ENCODE measurements around the gene ITGBL1. TPM values are rescaled to one million over a fixed set of nuclear protein-coding genes. Genes with fewer than 3 reads are reported as not detected.

ITGBL1 gene
- total and polyA plus RNA-seq, 2 experiments from 2014 or later = 0.29 TPM; not detected in 1

DNA sequence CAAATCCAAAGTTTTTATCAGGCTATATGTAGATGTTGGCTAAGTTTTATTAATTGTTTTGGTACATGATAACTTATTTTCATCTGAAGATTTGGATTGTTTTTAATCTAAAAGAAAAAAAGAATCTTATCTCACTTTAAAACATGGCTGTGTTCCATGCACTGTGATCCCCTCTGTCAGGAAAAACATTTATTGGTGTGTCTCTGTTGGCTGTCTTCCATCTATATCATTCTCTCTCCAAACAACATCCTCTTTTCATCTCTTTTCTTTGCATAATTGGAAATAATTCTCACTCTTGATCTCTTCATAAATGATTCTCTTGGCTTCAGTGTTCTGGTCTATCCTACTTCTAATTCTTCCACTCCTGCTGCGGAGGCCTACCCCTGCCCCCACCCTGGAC, 40.4 kb upstream of the ITGBL1 start:
- no peak overlapping the region for H3K4me3 ChIP-seq
- no peaks in the 10 kb centered on the region for H3K36me3 ChIP-seq (ENCODE audit: insufficient read depth)
- 0 out of 2 replicates have a peak overlapping the region, but pooled peaks have one; percentile 14 for H2AFZ ChIP-seq
- ATAC-seq (no peak), DNase-seq (ENCODE audit: low spot score) (no peak)
- H4K20me1 ChIP-seq (replicated peaks; ENCODE audit: insufficient read depth) = no peaks in the 10 kb centered on the region
- no peaks in the 10 kb centered on the region for H3K9me2 ChIP-seq (ENCODE audit: insufficient read depth)
- H3K4me1 ChIP-seq (ENCODE audit: insufficient read depth) = 0 out of 2 replicates have a peak, but pooled peaks cover 3% of the 10 kb centered on the region
- Mint-ChIP-seq H3K36me3 (ENCODE audit: low read depth) (no peaks in the 10 kb centered on the region), H3K4me1 (peaks cover 2% of the 10 kb centered on the region; the same call in 1 of the 3 replicates), H3K27ac (no peak overlapping the region), H3K9me3 (no peaks in the 10 kb centered on the region), H3K4me3 (no peak overlapping the region), H3K27me3 (ENCODE audit: insufficient read depth, low read depth, poor library complexity) (peaks cover 11% of the 10 kb centered on the region)
- no peaks in the 10 kb centered on the region for H3F3A ChIP-seq (replicated peaks; ENCODE audit: low read depth)
- H3K27ac ChIP-seq (ENCODE audit: low read depth) = no peak overlapping the region
- no peak overlapping the region for H3K4me2 ChIP-seq
- H3K79me2 ChIP-seq (replicated peaks; ENCODE audit: insufficient read depth) = no peaks in the 10 kb centered on the region
- H3K27me3 ChIP-seq (ENCODE audit: insufficient read depth) = peaks cover 29% of the 10 kb centered on the region
- no peak for TF ChIP-seq ZNF331 (CRISPR knock-in tag; IDR thresholded peaks at IDR 0.05; ENCODE audit: low read depth)
- no peak for TF ChIP-seq NANOG (IDR thresholded peaks at IDR 0.05; ENCODE audit: borderline replicate concordance)

DNA sequence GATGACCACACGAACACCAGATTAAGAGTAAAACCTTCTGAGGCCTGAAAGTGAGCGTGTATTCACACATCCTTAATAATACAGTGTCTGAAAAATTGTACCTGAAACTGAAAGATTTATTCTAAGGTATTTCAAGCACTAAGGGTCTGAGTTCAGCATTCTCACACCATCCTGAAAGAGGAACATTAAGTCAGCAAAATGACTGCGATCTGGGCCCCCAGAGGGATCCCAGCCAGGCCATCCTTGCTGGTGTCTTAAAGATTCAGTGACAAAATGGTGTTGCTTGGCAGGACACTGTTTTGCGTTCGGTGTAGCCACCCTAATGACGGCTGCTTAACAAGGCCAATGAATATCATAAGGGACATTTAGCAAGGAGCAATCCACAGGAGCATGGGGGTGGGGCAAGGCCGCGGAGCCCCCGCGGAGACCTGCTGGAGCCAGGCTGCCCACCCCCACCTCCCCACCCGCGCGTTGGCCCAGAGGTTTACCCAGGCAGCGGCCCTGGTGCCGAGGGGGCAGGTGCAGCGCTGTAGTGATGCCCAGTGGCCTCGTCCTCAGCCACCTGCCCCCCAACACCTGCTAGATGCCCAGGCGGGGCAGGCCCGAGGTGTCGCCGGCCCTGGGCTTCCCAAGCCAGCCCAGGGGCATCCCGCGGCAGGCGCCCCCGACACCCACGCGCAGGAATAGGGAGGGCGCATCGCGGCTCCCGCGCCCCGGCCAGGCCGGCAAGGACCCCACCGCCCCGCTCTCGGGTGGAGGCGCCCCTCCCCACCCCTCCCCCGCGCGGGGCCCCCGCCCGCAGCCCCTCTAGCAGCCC, 36.9 kb upstream of the ITGBL1 start:
- Histone ChIP-seq H3K27ac (ENCODE audit: low read depth) (no peak overlapping the region), H3K27me3 (ENCODE audit: insufficient read depth) (peaks cover 35% of the 10 kb centered on the region), H3F3A (replicated peaks; ENCODE audit: low read depth) (no peaks in the 10 kb centered on the region), H4K20me1 (replicated peaks; ENCODE audit: insufficient read depth) (no peaks in the 10 kb centered on the region), H3K79me2 (replicated peaks; ENCODE audit: insufficient read depth) (no peaks in the 10 kb centered on the region), H3K4me2 (peak overlapping the region; percentile 86), H3K36me3 (ENCODE audit: insufficient read depth) (no peaks in the 10 kb centered on the region; the same call in 1 of the 2 replicates), H3K9me2 (ENCODE audit: insufficient read depth) (no peaks in the 10 kb centered on the region; the same call in 1 of the 2 replicates), H3K4me1 (ENCODE audit: insufficient read depth) (0 out of 2 replicates have a peak, but pooled peaks cover 3% of the 10 kb centered on the region), H2AFZ (peak overlapping the region; percentile 85), H3K4me3 (peak overlapping the region; percentile 77)
- ATAC-seq = peak; percentile 62
- no peaks in the 10 kb centered on the region for H3K9me3 Mint-ChIP-seq
- no peak overlapping the region for H3K27ac Mint-ChIP-seq
- no peaks in the 10 kb centered on the region for H3K36me3 Mint-ChIP-seq (ENCODE audit: low read depth)
- peaks cover 15% of the 10 kb centered on the region for H3K27me3 Mint-ChIP-seq (ENCODE audit: insufficient read depth, low read depth, poor library complexity)
- peak overlapping the region; percentile 67 for H3K4me3 Mint-ChIP-seq
- H3K4me1 Mint-ChIP-seq = peaks cover 6% of the 10 kb centered on the region; the same call in 2 of the 3 replicates
- DNase-seq (ENCODE audit: low spot score) = peak; percentile 17
- TF ChIP-seq POLR2AphosphoS5 (IDR thresholded peaks at IDR 0.05; ENCODE audit: low read depth) = no peak
- TF ChIP-seq, protein P1, sequence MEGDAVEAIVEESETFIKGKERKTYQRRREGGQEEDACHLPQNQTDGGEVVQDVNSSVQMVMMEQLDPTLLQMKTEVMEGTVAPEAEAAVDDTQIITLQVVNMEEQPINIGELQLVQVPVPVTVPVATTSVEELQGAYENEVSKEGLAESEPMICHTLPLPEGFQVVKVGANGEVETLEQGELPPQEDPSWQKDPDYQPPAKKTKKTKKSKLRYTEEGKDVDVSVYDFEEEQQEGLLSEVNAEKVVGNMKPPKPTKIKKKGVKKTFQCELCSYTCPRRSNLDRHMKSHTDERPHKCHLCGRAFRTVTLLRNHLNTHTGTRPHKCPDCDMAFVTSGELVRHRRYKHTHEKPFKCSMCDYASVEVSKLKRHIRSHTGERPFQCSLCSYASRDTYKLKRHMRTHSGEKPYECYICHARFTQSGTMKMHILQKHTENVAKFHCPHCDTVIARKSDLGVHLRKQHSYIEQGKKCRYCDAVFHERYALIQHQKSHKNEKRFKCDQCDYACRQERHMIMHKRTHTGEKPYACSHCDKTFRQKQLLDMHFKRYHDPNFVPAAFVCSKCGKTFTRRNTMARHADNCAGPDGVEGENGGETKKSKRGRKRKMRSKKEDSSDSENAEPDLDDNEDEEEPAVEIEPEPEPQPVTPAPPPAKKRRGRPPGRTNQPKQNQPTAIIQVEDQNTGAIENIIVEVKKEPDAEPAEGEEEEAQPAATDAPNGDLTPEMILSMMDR (conservative IDR thresholded peaks at IDR 0.05; ENCODE audit: low read depth in 2 of 2) = no peak
- TF ChIP-seq, protein P2, sequence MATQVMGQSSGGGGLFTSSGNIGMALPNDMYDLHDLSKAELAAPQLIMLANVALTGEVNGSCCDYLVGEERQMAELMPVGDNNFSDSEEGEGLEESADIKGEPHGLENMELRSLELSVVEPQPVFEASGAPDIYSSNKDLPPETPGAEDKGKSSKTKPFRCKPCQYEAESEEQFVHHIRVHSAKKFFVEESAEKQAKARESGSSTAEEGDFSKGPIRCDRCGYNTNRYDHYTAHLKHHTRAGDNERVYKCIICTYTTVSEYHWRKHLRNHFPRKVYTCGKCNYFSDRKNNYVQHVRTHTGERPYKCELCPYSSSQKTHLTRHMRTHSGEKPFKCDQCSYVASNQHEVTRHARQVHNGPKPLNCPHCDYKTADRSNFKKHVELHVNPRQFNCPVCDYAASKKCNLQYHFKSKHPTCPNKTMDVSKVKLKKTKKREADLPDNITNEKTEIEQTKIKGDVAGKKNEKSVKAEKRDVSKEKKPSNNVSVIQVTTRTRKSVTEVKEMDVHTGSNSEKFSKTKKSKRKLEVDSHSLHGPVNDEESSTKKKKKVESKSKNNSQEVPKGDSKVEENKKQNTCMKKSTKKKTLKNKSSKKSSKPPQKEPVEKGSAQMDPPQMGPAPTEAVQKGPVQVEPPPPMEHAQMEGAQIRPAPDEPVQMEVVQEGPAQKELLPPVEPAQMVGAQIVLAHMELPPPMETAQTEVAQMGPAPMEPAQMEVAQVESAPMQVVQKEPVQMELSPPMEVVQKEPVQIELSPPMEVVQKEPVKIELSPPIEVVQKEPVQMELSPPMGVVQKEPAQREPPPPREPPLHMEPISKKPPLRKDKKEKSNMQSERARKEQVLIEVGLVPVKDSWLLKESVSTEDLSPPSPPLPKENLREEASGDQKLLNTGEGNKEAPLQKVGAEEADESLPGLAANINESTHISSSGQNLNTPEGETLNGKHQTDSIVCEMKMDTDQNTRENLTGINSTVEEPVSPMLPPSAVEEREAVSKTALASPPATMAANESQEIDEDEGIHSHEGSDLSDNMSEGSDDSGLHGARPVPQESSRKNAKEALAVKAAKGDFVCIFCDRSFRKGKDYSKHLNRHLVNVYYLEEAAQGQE (IDR thresholded peaks at IDR 0.05; ENCODE audit: unreplicated experiment) = no peak
- no peak for TF ChIP-seq ZNF331 (CRISPR knock-in tag; IDR thresholded peaks at IDR 0.05; ENCODE audit: low read depth)
- TF ChIP-seq, protein P3, sequence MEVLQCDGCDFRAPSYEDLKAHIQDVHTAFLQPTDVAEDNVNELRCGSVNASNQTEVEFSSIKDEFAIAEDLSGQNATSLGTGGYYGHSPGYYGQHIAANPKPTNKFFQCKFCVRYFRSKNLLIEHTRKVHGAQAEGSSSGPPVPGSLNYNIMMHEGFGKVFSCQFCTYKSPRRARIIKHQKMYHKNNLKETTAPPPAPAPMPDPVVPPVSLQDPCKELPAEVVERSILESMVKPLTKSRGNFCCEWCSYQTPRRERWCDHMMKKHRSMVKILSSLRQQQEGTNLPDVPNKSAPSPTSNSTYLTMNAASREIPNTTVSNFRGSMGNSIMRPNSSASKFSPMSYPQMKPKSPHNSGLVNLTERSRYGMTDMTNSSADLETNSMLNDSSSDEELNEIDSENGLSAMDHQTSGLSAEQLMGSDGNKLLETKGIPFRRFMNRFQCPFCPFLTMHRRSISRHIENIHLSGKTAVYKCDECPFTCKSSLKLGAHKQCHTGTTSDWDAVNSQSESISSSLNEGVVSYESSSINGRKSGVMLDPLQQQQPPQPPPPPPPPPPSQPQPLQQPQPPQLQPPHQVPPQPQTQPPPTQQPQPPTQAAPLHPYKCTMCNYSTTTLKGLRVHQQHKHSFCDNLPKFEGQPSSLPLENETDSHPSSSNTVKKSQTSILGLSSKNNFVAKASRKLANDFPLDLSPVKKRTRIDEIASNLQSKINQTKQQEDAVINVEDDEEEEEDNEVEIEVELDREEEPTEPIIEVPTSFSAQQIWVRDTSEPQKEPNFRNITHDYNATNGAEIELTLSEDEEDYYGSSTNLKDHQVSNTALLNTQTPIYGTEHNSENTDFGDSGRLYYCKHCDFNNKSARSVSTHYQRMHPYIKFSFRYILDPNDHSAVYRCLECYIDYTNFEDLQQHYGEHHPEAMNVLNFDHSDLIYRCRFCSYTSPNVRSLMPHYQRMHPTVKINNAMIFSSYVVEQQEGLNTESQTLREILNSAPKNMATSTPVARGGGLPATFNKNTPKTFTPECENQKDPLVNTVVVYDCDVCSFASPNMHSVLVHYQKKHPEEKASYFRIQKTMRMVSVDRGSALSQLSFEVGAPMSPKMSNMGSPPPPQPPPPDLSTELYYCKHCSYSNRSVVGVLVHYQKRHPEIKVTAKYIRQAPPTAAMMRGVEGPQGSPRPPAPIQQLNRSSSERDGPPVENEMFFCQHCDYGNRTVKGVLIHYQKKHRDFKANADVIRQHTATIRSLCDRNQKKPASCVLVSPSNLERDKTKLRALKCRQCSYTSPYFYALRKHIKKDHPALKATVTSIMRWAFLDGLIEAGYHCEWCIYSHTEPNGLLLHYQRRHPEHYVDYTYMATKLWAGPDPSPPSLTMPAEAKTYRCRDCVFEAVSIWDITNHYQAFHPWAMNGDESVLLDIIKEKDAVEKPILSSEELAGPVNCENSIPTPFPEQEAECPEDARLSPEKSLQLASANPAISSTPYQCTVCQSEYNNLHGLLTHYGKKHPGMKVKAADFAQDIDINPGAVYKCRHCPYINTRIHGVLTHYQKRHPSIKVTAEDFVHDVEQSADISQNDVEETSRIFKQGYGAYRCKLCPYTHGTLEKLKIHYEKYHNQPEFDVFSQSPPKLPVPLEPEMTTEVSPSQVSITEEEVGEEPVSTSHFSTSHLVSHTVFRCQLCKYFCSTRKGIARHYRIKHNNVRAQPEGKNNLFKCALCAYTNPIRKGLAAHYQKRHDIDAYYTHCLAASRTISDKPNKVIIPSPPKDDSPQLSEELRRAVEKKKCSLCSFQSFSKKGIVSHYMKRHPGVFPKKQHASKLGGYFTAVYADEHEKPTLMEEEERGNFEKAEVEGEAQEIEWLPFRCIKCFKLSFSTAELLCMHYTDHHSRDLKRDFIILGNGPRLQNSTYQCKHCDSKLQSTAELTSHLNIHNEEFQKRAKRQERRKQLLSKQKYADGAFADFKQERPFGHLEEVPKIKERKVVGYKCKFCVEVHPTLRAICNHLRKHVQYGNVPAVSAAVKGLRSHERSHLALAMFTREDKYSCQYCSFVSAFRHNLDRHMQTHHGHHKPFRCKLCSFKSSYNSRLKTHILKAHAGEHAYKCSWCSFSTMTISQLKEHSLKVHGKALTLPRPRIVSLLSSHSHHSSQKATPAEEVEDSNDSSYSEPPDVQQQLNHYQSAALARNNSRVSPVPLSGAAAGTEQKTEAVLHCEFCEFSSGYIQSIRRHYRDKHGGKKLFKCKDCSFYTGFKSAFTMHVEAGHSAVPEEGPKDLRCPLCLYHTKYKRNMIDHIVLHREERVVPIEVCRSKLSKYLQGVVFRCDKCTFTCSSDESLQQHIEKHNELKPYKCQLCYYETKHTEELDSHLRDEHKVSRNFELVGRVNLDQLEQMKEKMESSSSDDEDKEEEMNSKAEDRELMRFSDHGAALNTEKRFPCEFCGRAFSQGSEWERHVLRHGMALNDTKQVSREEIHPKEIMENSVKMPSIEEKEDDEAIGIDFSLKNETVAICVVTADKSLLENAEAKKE (CRISPR knock-in tag; IDR thresholded peaks at IDR 0.05) = no peak
- no peak for TF ChIP-seq EZH2 (IDR thresholded peaks at IDR 0.05; ENCODE audit: low read depth, unreplicated experiment)
- no peak for TF ChIP-seq CREB1 (CRISPR knock-in tag; IDR thresholded peaks at IDR 0.05; ENCODE audit: low read depth)

Measured in GM23338 (cell line).